Cerebellar nuclear complex (tissue), 1 donor: ENCODE data around the gene COL2A1.

Experiments
- DNase-seq, 2 experiments: peaks; one replicate each; lab custom pipeline; 2025; lab: John Stamatoyannopoulos, UW

COL2A1 gene

DNA sequence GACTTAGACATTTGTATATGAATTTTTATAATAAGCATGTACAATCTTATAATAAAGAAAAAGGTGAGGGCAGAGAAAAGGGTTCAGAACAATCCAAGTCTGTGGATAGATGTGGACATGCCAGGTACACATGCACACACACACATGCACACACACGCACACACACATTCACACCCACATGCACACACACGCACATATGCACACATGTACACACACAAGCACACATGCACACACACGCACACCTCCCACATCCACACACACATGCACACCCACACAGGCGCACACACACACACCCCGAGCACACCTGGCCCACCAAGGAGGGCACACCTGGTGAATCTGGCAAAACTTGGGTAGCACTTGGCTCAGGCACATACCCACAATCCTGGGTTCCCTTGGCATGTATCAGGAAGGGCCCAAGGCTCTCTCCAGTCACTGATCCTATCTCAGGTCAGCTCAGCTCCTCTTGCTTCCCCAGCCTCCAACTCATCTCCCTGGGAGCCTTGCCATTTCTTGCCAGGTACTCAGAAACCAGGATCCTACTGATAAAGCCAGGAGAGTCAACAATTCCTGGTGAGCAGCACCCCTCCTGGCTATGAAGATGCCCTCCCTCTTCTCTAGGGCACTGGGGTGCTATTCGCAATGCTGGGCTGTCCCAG lies 59.5 kb downstream of the COL2A1 start:
- no peak for DNase-seq

DNA sequence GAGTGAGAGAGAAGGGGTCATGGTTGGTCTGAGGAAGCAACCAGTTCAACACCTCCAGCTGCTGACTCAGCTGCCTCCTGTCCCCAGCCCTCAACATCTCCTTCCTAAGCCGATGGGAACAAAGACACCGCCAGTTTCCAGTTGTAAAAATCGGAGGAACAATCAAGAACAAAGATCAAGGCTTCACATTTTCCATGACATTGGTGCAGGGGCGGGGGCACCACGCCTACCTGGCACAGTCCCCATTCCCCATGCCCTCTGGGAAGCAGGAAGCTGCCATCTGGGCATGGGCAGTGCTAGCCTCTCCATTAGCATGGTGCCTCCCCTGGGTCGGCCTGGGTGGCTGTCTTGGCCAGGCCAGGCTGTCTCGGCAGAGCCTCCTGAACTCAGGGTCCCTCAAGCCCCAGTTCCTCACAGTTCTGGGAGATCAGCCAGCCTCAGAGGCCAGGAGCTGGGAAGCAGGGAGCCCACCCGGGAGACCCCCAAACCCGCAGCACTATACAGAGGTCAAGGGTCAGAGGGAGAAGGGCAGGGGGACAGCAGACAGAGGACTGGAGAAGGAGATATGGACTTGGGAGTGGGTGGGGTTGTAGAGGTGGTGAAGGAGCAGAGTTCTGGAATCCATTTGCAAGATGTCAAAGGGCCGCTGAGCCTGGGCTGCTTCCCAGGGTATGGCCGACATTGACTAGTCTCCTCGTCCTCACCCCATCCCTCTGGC lies 60.5 kb downstream of the COL2A1 start:
- no peak for DNase-seq

DNA sequence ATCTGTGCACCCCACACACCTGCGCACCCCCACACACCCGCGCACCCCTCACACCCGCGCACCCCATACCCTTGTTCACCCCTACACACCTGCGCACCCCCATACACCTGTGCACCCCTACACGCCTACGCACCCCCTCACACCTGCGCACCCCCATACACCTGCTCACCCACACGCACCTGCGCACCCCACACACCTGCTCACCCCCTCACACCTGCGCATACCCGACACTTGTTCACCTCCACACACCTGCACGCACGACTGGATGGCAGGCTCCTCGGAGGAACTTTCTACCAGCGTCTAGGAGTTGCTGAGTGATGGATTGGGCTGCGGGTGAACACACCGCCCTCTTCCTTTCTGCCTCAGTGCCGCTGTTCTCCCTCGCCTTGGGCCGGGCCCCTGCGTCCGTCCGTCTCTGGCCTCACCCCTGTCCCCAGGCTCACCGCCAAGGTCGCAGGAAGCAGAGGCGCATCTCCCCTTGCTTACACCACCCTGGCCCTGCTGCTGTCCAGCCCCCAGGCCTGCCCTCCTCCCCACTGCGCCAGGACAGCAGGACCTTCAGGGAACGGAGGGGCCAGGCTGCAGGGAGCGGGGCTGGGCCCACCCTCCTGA lies 61.6 kb downstream of the COL2A1 start:
- no peak for DNase-seq

DNA sequence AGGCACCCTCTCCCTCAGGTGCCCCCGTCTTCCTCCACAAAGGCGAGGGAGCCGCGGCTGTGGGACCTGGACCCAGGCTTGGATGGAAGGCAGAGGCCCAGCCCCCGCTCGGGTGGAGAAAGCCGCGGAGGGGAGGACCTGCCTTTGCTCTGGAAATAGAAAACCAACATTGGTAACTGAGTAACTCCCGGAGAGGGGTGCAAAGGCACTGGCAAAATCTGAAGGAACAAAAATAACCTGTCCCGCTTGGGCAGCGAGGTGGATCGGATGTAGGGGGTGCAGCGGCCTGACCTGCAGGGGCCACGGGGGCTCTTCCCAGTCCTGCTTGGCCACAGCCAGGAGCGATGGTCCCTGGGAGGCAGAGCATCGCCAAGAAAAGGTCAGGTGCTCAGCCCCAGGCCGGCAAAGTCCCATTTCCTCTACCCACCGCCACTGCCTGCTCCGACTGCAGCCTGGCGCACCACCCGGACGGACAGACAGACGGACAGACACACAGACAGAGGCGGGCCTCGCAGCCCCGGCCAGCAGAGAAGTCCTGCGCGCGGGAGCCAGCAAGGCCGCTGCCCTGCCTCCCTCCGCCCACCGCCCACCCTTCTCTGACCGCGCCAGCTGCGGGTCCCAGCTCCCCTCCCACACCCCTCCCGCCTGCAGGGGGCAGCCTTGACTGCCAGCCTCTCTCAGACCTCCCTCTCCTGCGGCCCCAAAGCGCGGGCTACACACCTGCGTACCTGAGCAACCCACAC lies 62.2 kb downstream of the COL2A1 start:
- no peak for DNase-seq

DNA sequence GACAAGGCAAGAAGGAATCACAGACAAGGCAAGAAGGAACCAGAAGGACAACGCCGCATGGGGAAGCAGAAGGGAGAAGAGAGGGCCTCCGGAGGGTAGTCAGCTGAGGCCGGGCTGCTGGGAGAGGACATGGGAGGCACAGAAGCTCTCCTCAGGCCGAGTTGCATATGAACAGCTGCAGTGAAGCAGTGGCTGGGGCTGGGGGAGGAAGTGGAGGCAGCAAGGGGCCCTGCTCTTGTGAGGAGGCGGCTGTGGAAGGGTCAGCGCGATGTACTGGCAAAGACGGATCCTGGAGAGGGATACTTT lies 62.8 kb downstream of the COL2A1 start:
- DNase-seq: no peak

DNA sequence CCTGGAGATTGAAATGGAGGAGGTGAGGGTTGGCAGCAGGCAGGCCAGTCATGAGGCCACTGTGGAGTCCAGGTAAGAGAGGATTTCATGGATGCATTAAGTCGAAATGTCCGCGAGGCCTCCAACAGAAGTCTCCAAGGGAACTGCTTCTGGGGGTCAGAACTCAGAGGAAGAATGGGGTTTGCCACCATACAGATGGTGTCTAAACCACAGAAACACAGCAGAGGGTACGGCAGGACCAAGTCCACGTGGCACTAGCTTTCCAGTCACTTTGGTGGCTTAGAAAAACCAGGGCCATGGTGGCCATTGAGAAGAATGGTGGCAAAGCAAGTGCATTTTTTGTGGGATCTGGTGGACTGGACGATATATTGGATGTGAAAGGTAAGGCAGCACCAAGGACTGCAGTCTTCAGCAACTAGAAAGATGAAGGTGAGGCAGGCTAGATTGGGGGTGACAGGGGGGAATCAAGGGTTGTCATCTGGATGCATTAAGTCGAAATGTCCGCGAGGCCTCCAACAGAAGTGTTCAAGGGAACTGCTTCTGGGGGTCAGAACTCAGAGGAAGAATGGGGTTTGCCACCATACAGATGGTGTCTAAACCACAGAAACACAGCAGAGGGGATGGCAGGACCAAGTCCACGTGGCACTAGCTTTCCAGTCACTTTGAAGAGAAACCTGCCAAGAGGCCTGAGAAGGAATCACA lies 63.4 kb downstream of the COL2A1 start:
- no peak for DNase-seq

DNA sequence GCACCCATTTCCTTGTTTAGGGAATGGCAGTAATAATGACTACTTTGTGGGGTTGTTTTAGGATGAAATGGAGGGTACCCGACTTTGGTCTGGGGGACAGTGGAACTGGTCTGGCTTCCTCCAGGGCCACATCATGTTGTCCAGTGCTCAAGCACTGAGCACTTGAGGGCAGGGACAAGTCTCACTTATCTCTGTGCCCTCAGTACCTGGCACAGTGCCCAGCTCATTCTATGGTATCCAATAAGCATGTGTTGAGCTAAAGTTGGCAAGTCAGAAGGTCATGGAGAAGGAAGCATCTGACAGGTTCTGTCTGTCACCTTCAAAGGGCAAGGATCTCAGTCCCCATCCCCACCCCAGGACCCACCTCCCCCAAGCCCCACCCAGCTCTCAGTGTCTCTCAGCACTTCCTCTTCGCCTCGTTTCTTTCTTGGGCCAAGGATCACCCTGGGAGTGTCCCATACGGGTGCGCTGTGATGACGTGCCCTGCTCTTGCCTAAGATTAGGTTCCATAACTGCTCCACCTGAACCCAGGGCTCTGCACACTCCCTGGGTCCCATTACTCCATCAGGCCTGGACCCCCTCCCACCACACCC lies 65.2 kb downstream of the COL2A1 start:
- no peak for DNase-seq

DNA sequence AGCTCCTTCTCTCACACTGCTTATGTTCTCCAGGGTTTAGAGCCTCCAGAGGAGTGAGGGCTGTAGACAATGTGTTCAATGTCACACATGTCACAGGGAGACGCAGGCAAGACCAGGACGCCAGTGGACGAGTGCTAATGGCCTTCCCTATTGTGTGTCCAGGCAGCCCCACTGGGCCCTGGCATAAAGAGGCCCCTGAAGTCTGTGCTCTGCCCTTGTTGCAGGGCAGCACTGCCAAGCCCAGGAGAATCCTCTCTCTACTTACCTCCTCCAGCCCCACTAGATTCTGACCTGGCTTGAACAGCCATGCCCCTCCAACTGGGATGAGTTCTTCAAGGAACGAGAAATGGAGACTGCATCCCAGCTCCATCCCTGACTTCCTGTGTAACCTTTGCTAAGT lies 65.7 kb downstream of the COL2A1 start:
- no peak for DNase-seq

DNA sequence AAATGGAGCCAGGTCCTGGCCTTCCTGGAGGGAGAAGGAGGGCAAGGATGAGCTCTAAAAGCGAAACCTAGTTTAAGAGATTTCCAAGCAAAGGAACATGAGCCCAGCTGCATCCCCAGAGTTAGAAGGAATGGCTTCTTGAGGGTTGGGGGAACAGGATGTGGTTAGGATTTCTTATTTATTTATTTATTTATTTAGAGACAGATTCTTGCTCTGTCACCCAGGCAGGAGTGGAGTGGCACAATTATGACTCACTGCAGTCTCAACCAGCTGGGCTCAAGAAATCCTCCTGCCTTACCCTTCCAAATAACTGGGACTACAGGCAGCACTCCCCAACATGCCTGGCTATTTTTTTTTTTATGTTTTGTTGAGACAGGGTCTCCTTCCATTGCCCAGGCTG lies 66.2 kb downstream of the COL2A1 start:
- no peak for DNase-seq

DNA sequence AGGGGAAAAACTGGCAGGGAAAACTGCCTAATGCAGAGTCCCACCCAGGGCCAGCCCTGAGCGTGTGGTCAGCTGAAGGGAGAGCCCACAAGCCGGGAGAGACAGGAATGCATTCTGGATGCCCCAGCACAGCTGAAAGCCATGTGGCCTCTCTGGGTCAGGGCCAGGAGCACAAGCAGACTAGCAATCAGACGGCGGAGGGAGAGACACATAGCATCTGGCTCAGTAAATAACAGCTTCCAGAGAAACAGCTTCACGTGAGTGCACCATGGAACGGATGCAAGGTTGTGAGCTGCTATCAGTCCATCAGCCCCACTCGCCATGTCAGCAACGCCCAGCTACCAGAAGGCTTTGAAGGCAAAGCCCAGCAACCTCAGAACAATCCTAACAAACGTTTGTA lies 69.1 kb downstream of the COL2A1 start:
- no peak for DNase-seq

DNA sequence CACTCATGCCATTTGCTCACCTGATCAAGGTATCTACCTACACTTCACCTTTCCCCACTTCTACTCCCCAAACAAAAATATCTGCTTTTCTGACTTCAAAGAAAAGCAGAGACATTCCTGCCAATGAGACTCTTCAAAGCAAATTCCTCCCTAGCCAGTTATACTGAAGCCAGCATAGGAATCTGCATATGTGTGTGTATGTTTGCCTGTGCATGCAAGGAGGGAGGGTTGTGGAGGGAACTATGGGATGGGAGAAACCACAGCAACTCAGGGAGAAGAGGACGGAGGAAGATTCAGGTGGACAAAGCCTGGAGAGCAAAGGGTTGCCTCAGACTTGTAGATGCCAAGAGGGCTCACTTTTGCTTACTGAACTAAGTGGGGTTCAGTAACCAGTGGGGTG lies 73.1 kb downstream of the COL2A1 start:
- DNase-seq: no peak

DNA sequence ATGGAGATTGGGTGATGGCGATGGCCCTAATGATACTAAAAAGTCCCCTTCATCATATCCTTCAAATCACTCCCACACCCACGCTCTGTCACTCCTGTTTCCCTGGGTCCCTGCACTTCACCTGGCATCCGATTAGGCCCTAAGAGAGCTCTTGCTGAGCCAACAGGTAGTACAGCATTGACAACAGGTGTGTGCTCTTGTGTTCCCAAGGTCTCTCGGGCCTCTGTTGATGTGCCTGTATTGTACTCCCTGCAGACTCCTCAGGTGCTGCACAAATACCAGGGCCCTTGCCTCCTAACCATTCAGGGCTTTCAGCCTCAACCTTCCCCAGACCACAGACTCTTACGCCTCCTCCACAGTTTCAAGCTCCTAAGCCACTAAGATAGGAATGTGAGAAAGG lies 73.6 kb downstream of the COL2A1 start:
- no peak for DNase-seq

DNA sequence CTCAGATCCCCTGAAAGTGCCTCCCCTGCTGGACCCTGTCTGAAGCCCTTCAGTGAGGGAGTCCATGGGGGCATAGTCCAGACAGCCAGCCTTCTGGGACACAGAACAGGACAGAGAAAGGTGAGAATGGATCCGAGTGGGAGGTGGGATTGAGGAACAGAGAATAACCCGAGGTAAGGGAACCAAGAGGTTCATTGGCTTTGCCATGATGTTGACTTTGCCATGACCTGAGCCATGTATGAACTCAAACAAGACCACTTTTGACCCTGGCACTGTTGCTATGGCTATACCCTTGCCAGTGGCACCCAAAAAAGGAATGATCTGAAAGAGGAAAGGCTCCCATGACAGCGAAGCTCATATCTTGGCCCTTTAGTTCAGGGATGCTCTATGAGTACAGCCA lies 76.9 kb downstream of the COL2A1 start:
- no peak for DNase-seq
